D721Med (cell line): ENCODE measurements around the gene ATOH1.

Experiments
- DNase-seq: peaks from one replicate; pipeline ENCODE4 v3.0.0; 2011; ENCODE audit warnings: low spot score; ENCODE audit not compliant: insufficient read length
- FAIRE-seq: peaks from 2 replicates; lab custom pipeline; 2011; peaks lifted over from hg19 to GRCh38; lab: Jason Lieb, UNC
- TF ChIP-seq, protein P1 (sequence below): IDR thresholded peaks from 2 replicates; pipeline ENCODE4 v1.5.1; 2012; ENCODE audit warnings: mild to moderate bottlenecking, control low read depth; ENCODE audit not compliant: insufficient read depth; ENCODE audit errors: missing control alignments

The ATOH1 gene

DNA sequence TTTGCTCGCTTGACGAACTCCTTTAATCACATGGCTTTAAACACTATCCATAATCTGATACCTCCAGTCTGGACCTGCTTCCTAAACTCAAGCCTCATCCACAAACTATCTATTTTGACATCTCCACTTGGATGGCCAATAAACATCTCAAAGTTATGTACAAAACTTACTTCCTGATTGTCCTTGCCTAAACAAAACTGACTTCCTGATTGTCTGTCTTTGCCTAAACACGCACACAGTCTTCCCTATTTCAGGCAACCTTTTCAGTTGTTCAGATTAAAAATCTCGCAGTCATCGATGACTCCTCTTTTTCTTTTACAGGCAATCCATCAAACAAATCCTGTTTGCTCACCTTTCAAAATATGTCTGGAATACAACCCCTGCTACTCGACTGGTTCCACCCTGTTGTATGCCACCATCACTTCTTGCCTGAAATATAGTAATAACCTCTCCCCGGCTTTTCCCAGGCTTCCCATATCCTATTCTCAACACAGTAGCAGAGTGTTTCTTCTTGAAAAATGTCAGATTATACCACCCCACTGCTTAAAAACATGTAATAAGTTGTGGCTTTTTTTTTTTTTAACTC, 39.0 kb downstream of the ATOH1 start:
- DNase-seq (no peak), FAIRE-seq (no peak)
- TF ChIP-seq, protein P1, sequence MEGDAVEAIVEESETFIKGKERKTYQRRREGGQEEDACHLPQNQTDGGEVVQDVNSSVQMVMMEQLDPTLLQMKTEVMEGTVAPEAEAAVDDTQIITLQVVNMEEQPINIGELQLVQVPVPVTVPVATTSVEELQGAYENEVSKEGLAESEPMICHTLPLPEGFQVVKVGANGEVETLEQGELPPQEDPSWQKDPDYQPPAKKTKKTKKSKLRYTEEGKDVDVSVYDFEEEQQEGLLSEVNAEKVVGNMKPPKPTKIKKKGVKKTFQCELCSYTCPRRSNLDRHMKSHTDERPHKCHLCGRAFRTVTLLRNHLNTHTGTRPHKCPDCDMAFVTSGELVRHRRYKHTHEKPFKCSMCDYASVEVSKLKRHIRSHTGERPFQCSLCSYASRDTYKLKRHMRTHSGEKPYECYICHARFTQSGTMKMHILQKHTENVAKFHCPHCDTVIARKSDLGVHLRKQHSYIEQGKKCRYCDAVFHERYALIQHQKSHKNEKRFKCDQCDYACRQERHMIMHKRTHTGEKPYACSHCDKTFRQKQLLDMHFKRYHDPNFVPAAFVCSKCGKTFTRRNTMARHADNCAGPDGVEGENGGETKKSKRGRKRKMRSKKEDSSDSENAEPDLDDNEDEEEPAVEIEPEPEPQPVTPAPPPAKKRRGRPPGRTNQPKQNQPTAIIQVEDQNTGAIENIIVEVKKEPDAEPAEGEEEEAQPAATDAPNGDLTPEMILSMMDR = no peak

DNA sequence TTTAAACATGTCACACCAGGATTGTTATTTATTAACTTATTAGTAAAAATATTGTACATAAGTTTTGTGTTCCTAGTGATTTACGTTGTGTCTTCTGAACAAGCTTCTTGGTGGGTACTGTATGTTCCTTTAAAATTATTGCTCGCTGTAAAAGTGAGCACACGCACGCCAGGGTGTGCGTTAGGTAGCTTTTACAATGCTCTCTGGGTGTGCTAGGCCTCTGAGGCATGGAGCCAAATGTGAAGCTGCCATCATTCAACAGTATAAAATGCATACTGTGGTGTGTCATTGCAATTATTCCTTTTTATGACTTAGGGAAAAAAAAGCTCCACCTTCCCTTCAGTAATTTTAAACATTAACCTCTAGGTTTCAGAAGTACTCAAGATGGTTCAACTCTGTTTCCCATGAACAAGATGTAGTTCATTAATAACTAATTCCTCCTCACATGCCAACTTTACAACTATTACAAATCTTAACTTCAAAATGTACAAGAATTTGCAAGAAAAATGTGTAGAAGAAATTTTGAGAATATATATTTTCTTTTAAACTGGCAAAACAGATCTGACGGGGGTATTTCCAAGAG, 42.4 kb downstream of the ATOH1 start:
- DNase-seq (no peak), FAIRE-seq (no peak)
- TF ChIP-seq, protein P1 = no peak

DNA sequence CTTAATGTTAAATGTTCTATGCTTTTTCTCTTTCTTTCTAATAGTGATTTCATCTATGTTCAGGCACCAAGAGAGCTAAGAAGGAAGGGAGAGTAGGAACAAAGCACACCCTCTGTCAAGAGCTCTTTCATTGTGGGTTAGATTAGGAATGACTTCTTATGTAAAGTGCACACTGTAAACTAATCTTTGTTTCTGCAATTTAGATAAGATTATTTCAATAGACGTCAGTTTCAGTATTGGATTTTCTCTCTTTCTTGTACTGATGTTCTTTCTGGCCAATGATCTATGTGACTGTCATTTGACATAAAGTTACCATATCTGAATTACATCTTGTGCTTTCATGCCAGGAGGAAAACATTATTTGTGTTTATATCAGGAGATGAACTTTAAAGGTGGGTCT, 48.2 kb downstream of the ATOH1 start:
- TF ChIP-seq, protein P1 = no peak
- DNase-seq (no peak), FAIRE-seq (no peak)

DNA sequence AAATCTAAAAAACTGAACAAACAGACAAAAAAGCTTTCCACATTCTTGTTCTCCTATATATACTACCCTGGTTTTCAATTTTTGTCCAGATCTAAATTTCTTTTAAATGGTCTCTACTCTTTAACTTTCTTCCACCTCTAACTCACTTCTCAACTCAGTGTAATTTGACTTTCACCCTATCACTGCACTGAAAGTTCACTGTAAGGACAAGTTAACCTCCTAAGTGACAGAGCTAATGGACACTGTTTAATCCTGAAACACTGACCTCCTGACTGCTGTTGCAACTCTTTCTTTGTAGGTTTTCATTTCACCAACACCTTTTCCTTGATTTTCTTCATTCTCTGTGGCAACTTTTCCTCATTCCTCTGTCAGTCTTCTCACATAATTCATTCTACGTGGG, 50.0 kb downstream of the ATOH1 start:
- TF ChIP-seq, protein P1 = no peak
- no peak for DNase-seq
- FAIRE-seq = no peak

DNA sequence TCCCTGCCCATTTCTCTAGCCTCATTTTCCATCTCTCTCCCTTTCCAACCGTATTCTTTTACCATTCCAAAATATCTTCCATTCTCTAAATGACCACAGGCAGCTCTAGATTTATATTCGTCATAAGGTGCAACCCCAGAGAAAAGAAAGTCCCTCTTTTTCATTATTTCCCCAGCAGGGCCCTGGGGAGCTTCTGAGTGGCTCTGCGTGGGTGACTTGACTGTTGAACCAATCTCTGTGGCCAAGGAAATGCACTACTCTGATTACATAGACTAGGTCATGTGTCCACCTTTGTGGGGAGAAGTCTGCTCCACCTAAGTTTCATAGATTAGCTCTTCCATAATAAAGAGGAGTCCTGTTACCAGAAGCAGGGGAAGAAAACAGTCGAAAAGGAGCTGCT, 51.4 kb downstream of the ATOH1 start:
- TF ChIP-seq, protein P1 = no peak
- no peak for FAIRE-seq
- DNase-seq = no peak
